GM12878 (cell line): ENCODE data around the gene PRR7. TPM values are rescaled to one million over a fixed set of nuclear protein-coding genes. Genes with fewer than 3 reads are reported as not detected.

ENCODE experiments used
- ATAC-seq: fragments of 200-7000 bp; cut with Tn5 transposase; 3 replicates; pipeline ENCODE4 v1.9.1; 2020; ENCODE audit warnings: mild to moderate bottlenecking, moderate library complexity
- BruUV-seq: library from RNA; stranded (reverse); fragments of 400-500 nt; replicated peaks from 2 replicates; lab custom pipeline; 2021; lab: Mats Ljungman, UMichigan
- CTCF ChIA-PET: fragments of 300-600 bp; sonication (Branson Sonifier 250); formaldehyde crosslinking; extraction: SDS; loops from one replicate; lab custom pipeline; 2021; ENCODE audit warnings: inconsistent platforms; lab: Yijun Ruan, JAX
- POLR2A ChIA-PET: fragments of 350-600 bp; formaldehyde crosslinking; extraction: SDS; loops from one replicate; lab custom pipeline; 2021; ENCODE audit warnings: inconsistent platforms; lab: Charles Lee
- RAD21 ChIA-PET: fragments of 300-600 bp; sonication (Branson Sonifier 250); formaldehyde crosslinking; loops from one replicate; lab custom pipeline; 2023; ENCODE audit warnings: antibody characterized with exemption; ENCODE audit not compliant: unreplicated experiment; lab: Charles Lee
- SMC1A ChIA-PET: fragments of 300-600 bp; sonication (Branson Sonifier 250); formaldehyde crosslinking; loops from one replicate; lab custom pipeline; 2023; ENCODE audit not compliant: unreplicated experiment, uncharacterized antibody; lab: Charles Lee
- DNase-seq: peaks from one replicate; pipeline ENCODE4 v3.0.0-alpha.2; 2011; ENCODE audit warnings: low read depth, low spot score
- FAIRE-seq: peaks from 3 replicates; lab custom pipeline; 2011; peaks lifted over from hg19 to GRCh38; lab: Jason Lieb, UNC
- H2AFZ ChIP-seq: 2 replicates; pipeline ENCODE4 v1.6.0; 2011; ENCODE audit warnings: low read depth, low read length, control low read depth; ENCODE audit not compliant: control insufficient read depth
- H3K27ac ChIP-seq: 2 replicates; pipeline ENCODE4 v1.5.1; 2011; ENCODE audit warnings: control low read depth; ENCODE audit not compliant: control insufficient read depth, insufficient read depth
- H3K27me3 ChIP-seq, 2 experiments: replicated peaks in 1 of 2; 2 replicates each; pipeline versions ENCODE4 v1.6.0 to v1.6.1; 2011; ENCODE audit warnings: low read length in 1 of 2; ENCODE audit not compliant: control insufficient read depth in 2 of 2, insufficient read depth in 2 of 2
- H3K36me3 ChIP-seq, 2 experiments: 2 replicates each; pipeline ENCODE4 v1.5.1; 2011; ENCODE audit warnings: low read length in 1 of 2; ENCODE audit not compliant: control insufficient read depth in 2 of 2, insufficient read depth in 2 of 2
- H3K4me1 ChIP-seq: 2 replicates; pipeline ENCODE4 v1.6.1; 2011; ENCODE audit warnings: mild to moderate bottlenecking, low read length, moderate library complexity, mixed read lengths; ENCODE audit not compliant: control insufficient read depth, insufficient read depth
- H3K4me2 ChIP-seq: 2 replicates; pipeline ENCODE4 v1.6.0; 2011; ENCODE audit warnings: control low read depth; ENCODE audit not compliant: control insufficient read depth, insufficient read depth
- H3K4me3 ChIP-seq: fragments of 200-600 bp; sonication (generic); 2 replicates; pipeline ENCODE4 v1.5.1; 2016
- H3K79me2 ChIP-seq: 2 replicates; pipeline ENCODE4 v1.6.0; 2011; ENCODE audit warnings: low read length; ENCODE audit not compliant: control insufficient read depth, insufficient read depth
- H3K9ac ChIP-seq: 2 replicates; pipeline ENCODE4 v1.8.0; 2011; ENCODE audit warnings: low read length, control low read depth, mixed read lengths; ENCODE audit not compliant: control insufficient read depth, insufficient read depth
- H3K9me3 ChIP-seq: replicated peaks from 3 replicates; pipeline ENCODE4 v1.5.1; 2011; ENCODE audit warnings: mild to moderate bottlenecking, low read length; ENCODE audit not compliant: control insufficient read depth, insufficient read depth
- H4K20me1 ChIP-seq: 2 replicates; pipeline ENCODE4 v1.6.0; 2011; ENCODE audit not compliant: control insufficient read depth, insufficient read depth
- EP300 ChIP-seq, 2 experiments: fragments of 150-350 bp in 1 of 2; IDR thresholded peaks; 2 replicates each; pipeline ENCODE4 v1.6.1; 2011 to 2012; ENCODE audit warnings: low read depth in 2 of 2, low read length in 2 of 2, borderline replicate concordance in 1 of 2, improper control_type of control experiment in 1 of 2, inconsistent platforms in 1 of 2; ENCODE audit not compliant: control insufficient read depth in 1 of 2
- FOXK2 ChIP-seq: fragments of 450-650 bp; IDR thresholded peaks from 2 replicates; pipeline ENCODE4 v1.6.1; 2017; ENCODE audit warnings: mild to moderate bottlenecking, moderate library complexity
- SP1 ChIP-seq: IDR thresholded peaks from one replicate; pipeline ENCODE4 v1.6.1; 2011; ENCODE audit warnings: low read depth, low read length
- TCF7 ChIP-seq: IDR thresholded peaks from 2 replicates; pipeline ENCODE4 v1.6.1; 2014; ENCODE audit warnings: antibody characterized with exemption, borderline replicate concordance
- WGBS: methylation state at CpG from one replicate; pipeline ENCODE4 v1.1.6; 2016; ENCODE audit warnings: low lambda C conversion rate; ENCODE audit not compliant: insufficient replicate concordance, insufficient coverage; ENCODE audit errors: missing lambda C conversion rate; 5-methylcytosine and 5-hydroxymethylcytosine counted together
- in situ Hi-C: fragments of 300-500 bp; cut with MboI; formaldehyde crosslinking; loops from 9 replicates; pipeline ENCODE4 v1.14.3; 2018; ENCODE audit warnings: mixed read lengths
- intact Hi-C: fragments of 100-400 bp; cut with micrococcal nuclease; formaldehyde crosslinking; loops from one replicate; pipeline ENCODE4 v1.14.2; 2022; ENCODE audit not compliant: unreplicated experiment
- polyA plus RNA-seq, 11 experiments: library from polyadenylated mRNA; depleted of rRNA in 4 of 11; unstranded in 6 of 11; stranded (reverse) in 5 of 11; fragments of >200 nt; fragmentation: Nextera tagmentation in 4 of 11; fragmentation: Illumina TruSeq in 1 of 11; extraction: Ambion mirVana in 4 of 11; extraction: Trizol in 1 of 11; gene quantifications; 1 replicate in 1 of 11; 2 replicates in 10 of 11; pipeline versions ENCODE4 v1.2.1 to v1.2.3, GENCODE V29; 2011 to 2016; ENCODE audit warnings: inconsistent platforms in 2 of 11, missing spikeins in 2 of 11, low read depth in 1 of 11
- total RNA-seq, 4 experiments: library from RNA; depleted of rRNA in 3 of 4; stranded (reverse); fragments of >200 nt in 3 of 4; fragmentation: Illumina TruSeq in 1 of 4; extraction: Trizol in 1 of 4; gene quantifications; 2 replicates each; pipeline versions ENCODE4 v1.2.1 to v1.2.3, GENCODE V29; 2013 to 2021
- TF ChIP-seq, protein P1 (sequence below): IDR thresholded peaks from 2 replicates; pipeline ENCODE4 v1.6.1; 2012; ENCODE audit warnings: low read length, inconsistent platforms

Gene PRR7
- total and polyA plus RNA-seq, 10 of the 15 experiments (the other 5 are each of a cell fraction or from before 2014, with no cell fraction given): 0.09 to 18.8 (median 4.6) TPM; not detected in 2

DNA sequence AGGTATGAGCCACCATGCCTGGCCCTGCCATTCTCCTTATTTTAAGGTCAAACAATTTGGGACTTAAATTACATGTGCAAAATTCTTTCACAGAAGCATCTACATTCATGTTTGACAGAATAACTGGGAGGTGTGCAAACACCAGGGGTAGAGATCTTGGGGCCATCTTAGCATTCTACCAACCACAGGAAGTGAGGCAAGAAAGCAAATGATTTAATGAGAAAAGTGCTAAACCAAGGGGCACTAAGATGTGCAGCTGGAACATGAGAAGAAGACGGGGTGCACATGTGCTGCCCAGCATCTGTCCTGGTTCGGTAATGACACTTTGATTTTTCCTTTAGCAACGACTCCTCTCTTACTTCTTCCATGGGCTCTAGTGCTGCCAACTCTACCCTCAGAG lies 36.0 kb upstream of the PRR7 start:
- in situ Hi-C loops (no loop called here), intact Hi-C loops (no loop called here)
- SMC1A ChIA-PET: interaction anchor here (0.9 to 3.1 kb wide), 5 partner anchors 12 to 38 kb away, joined by 3 to 14 read pairs (median 3); partner anchors contain the start of gene GRK6
- BruUV-seq: no TSS peak
- Histone ChIP-seq H4K20me1 (no peaks in the 10 kb centered on the region), H3K4me3 (no peak overlapping the region), H3K9me3 (no peaks in the 10 kb centered on the region), H3K4me1 (peaks cover 22% of the 10 kb centered on the region), H3K9ac (no peak overlapping the region), H3K27me3 (no peaks in the 10 kb centered on the region; a peak in 1 of 4 replicates), H2AFZ (no peak overlapping the region), H3K36me3 (no peaks in the 10 kb centered on the region), H3K4me2 (no peak overlapping the region), H3K79me2 (no peaks in the 10 kb centered on the region), H3K27ac (no peak overlapping the region)
- TF ChIP-seq EP300 (IDR thresholded peaks at IDR 0.05; ENCODE audit: borderline replicate concordance in 1 of 2, control insufficient read depth in 1 of 2, low read depth in 2 of 2, low read length in 2 of 2): no peak
- no peak for TF ChIP-seq SP1
- TF ChIP-seq TCF7: no peak
- TF ChIP-seq FOXK2: no peak
- TF ChIP-seq, protein P1, sequence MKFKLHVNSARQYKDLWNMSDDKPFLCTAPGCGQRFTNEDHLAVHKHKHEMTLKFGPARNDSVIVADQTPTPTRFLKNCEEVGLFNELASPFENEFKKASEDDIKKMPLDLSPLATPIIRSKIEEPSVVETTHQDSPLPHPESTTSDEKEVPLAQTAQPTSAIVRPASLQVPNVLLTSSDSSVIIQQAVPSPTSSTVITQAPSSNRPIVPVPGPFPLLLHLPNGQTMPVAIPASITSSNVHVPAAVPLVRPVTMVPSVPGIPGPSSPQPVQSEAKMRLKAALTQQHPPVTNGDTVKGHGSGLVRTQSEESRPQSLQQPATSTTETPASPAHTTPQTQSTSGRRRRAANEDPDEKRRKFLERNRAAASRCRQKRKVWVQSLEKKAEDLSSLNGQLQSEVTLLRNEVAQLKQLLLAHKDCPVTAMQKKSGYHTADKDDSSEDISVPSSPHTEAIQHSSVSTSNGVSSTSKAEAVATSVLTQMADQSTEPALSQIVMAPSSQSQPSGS: no peak
- ATAC-seq: no peak
- RAD21 ChIA-PET: interaction anchor here (0.8 to 1.8 kb wide), 3 partner anchors 21 to 45 kb away, joined by 3 to 5 read pairs (median 4); no protein-coding TSS in a partner anchor
- DNase-seq: no peak
- POLR2A ChIA-PET: interaction anchor here (11.0 kb wide), 1 partner anchor 18 kb away, joined by 174 read pairs; the partner anchor contains the start of gene GRK6
- CTCF ChIA-PET: interaction anchor here (0.7 to 1.6 kb wide), 2 partner anchors 44 to 45 kb away, joined by 4 to 6 read pairs; no protein-coding TSS in a partner anchor
- WGBS: 54% methylated on average over 3 of the region's 3 CpGs
- no peak for FAIRE-seq
